DMS 273 (cell line): ENCODE measurements around the gene KLHDC8B.

Experiments used
- DNase-seq: peaks from one replicate; lab custom pipeline; 2025; ENCODE audit not compliant: unreplicated experiment; lab: John Stamatoyannopoulos, UW

KLHDC8B gene

GRCh38 chr3:49158103-49158709 is 13.2 kb upstream of the KLHDC8B start:
- peak; percentile 50 for DNase-seq

GRCh38 chr3:49158792-49159191 is 12.6 kb upstream of the KLHDC8B start:
- DNase-seq: no peak

- DNase-seq: no peak
Observed at GRCh38 chr3:49161197-49161596, 10.2 kb upstream of the KLHDC8B start.

DNA sequence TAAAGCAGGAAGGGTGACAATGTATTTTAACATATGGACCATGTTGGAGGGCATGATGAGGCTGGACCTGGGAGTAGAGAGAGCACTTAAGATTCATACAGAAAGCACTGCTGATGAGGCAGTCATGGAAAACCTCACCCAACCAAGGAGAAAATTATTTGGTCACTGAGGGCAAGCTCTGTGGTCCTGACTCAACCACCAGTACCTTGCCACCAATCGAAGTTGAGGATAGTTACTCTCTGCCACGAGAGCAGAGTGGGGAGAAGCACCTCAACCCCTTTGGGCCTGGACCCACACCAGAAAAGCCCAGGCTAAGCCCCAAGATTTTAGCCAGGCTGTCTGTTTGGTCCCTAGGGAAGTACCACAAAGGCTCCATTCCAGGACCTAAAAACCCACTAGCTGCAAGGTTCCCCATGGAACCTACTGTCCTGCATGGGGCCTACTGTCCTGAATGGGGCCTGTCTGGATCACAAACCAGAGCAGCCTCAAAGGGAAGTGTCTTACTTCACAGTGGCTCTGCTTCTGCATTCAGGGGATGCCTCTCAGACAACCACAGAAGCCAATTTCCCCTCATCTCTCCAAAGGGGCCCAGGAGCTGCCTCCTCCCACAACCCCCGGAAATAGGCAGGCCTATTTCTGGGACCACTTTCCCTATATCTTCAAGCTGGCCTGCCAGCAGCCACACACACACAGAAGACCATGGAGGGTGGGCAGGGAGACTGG is 9.4 kb upstream of the KLHDC8B start:
- no peak for DNase-seq

DNA sequence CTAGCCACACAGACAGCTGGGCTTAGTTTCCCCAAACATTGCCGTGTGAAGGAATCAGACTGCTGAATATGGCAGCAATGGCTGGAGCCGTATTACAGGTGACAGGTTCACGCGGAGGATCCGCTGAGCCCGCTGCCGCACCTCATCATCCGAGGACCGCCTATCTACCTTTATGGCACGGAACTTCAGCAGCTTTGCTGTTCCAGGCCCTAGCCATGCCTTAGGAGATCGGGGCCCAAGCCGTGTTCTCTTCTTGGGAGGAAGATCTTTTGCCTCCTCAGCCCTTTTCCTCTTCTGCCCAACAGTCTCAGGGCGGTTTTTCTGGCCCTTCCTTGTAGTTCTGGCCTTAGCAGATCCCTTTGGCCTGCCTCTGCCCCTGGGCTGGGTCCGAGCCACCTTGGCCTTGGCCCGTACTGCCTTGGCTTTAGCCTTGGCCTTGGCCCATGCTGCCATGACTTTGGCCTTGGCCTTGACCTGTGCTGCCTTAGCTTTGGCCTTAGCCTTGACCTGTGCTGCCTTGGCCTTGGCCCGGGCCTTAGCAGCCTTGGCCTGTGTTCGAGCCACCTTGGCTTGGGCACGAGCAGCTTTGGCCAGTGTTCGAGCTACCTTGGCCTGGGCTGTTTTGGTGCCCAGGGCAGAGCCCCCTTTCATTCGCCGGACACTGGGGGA is 8.5 kb upstream of the KLHDC8B start:
- no peak for DNase-seq

DNA sequence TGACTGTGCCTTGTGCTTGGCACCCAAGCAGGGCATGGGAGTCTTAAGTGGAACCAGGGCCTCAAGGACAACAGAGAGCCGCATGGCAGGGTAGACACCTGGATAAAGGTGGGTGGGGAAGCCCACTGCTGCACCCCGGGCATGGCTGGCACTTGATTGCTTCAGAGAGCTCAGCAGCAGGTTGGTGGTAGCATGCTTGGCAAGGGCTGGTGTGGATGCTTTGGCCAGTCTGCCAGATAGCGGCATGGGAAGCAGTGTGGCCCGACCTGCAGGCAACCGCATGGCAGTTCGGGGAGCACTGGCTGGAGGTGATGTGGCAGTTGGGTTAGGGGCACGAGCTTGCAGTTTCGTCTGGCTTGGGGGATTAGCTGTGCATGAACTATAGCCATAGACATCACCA is 7.8 kb upstream of the KLHDC8B start:
- no peak for DNase-seq

- DNase-seq: peak; percentile 48
Observed at GRCh38 chr3:49164983-49165720, 6.2 kb upstream of the KLHDC8B start.

DNA sequence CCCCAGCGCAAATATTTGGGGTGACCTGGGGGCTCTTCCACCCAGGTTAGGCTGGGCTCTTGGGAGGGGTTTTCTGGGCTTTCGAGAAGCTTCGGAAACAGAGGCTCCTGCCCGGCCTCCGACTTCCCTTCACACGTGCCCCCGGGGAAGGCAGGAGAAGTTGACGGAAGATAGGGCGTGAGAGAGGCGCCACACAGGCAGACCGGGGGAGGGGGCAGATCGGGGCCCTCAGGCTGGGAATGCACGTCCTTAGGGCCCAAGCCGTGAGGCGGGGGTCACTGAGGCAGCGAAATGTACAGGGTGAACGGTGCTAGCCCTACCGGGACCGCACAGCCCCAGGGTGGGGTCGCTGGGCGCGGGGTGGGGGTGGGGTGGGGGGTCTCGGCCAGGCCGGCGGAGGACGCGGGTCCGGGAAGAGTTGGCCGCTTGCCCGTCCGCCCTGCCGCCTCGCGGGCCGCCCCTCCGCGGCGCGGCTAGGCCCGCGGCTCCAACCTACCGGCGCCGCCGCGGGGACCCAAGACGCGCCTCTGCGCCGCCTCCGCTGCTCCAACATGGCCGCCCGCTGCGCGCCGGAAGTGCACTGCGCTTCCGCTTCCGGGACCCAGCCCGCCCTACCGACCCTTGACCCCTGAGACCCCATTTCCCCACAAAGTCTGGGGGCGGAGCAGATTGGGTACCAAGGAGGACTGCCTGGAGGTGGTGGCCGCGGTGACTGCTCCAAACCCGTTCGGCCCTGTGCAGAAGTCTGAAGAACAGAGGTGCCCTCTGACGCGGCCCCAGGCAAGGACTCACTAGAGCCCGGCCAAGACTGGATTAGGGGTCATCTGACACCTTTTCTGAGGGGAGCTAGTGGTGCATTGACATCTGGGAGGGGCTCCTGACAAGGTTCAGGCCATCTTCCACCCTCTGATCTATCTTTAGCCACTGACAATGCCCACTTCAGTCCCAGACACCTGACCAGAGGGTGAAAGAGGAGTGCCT is 5.3 kb upstream of the KLHDC8B start, which contains the start of gene CCDC71:
CCDC71 (minus strand) TSS at position 561 of the 981 bp plus-strand sequence. CDS start 2,123 bp downstream, outside the sequence.
- peak; percentile 82 for DNase-seq

- no peak for DNase-seq
Observed at GRCh38 chr3:49166752-49167556, 4.4 kb upstream of the KLHDC8B start.

DNA sequence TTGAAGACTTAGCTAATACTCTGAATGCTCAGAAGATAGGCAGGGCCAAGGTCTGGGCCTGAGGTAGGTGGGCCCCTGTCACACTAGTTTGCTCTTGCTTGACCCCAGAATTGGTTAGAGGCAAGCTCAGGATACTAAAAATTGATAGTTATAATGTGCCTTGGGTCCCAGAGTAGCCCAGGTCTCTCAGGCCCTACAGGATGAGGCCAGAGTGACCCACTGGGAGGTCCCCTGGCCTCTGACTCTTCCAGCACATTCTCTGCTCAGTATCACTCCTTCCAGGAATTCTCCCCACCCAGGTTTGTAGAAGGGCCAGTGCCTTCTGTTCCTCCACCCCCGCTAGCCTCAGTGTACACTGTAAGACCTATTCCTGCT is 667 bp upstream of the KLHDC8B start:
- no peak for DNase-seq

DNA sequence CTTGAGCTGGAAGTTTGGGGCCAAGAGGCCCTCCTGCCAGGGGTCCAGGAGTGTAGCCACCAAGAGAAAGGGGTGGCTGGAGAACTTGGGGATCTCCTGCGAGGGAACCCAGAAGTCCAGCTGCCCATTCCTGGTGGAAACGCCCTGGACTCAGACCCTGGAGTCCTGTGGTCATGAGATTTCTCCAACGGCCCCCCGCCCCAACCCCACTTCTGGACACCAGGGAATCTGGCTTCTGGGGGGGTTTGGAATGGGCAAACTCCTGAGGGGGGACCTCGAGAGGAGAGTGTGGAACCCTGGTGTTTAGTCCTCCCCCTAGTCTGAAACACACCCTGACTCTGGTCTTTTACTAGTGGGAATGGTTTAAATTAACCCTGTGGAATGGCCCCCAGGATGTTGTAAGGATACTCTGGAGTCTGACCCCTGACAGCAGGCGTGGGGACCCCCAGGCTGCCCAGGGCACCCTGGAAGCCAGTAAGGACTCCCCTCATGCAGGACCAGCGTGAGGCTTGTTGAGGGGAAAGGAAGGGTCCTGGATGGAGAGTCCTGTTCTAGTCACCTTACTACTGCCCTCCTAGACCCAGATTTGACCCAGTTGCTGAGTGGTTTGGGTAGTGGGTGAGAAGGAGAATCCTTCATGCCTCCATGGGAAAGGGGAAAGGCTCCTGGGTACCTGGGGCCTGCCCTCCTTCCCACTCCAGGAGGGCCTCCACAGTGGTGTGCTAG is 540 bp downstream of the KLHDC8B start:
- no peak for DNase-seq

DNA sequence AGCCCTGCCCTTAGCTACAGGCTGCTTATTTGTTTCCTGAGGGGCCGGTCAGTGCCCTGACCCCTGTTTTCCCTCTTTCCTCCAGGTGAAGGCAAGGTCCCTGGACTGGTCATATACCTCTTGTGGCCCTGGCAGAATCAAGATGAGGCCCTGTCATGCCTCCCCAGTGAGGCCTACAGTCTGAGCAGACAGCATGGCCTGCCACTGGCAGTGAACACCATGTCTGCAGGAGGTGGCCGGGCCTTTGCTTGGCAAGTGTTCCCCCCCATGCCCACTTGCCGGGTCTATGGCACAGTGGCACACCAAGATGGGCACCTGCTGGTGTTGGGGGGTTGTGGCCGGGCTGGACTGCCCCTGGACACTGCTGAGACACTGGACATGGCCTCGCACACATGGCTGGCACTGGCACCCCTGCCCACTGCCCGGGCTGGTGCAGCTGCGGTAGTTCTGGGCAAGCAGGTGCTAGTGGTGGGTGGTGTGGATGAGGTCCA is 1.2 kb downstream of the KLHDC8B start:
- DNase-seq: no peak

DNA sequence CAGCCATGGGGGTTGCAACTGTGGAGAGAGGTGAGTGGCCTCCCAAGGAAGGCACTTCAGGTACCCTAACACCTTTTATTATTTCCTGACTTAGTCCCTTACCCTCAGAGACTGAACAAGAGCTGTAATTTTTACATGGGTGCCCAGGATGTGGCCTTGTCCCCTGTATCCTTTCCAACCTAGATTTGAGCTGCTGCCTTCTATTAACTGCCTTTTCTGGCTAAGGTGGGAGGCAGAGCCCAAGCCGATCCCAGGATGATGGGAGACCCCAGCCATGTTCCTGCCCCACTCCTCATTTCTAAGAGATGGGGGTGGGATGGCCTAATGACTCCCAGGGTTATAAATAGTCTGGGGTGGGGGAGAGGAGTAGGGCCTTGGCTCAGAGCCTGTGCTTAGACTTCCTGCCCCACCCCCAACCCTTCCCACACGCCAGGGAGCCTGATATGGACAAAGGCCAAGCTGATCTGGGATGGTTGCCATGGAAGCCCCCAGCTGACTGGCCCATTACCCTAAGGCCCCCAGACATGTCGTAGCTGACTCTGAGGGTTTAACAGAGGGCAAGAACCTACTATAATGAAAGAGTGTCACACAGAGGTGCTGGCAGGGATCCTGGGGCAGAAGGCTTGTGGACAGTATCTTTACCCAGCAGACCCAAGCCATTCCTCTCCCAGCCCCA is 1.9 kb downstream of the KLHDC8B start:
- DNase-seq: peak; percentile 71

- DNase-seq: peak; percentile 65
Observed at GRCh38 chr3:49173792-49174170, 2.4 kb downstream of the KLHDC8B start.

GRCh38 chr3:49174397-49174985 is 3.1 kb downstream of the KLHDC8B start:
- DNase-seq: no peak

- no peak for DNase-seq
Observed at GRCh38 chr3:49175530-49175929, 4.1 kb downstream of the KLHDC8B start.

DNA sequence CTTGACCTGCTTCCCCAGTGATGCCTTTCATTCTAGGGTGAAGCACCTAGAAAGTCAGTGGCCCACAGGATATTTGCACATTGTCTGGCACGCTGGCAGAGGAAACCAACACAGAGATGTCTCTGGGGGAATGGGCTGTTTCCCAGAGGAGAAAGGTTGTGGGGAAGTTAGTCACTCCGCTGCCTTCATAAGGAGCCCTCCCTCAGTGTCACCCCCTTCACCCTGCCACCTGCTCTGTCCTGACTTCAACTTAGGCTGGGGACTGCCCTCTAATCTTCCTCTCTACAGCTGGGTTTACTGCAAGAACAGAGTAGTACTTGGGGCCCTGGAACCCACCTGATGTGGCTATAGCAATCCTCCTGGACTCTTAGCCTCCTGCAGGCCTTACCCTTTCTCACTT is 5.7 kb downstream of the KLHDC8B start:
- no peak for DNase-seq

- DNase-seq: no peak
Observed at GRCh38 chr3:49180116-49180515, 8.7 kb downstream of the KLHDC8B start.
